Measurements from ENCODE around the gene ARHGAP30. TPM values are rescaled to one million over a fixed set of nuclear protein-coding genes. Genes with fewer than 3 reads are reported as not detected.

The ARHGAP30 gene
- total RNA-seq, 1 experiment from 2014 or later, result 0.55 TPM

DNA sequence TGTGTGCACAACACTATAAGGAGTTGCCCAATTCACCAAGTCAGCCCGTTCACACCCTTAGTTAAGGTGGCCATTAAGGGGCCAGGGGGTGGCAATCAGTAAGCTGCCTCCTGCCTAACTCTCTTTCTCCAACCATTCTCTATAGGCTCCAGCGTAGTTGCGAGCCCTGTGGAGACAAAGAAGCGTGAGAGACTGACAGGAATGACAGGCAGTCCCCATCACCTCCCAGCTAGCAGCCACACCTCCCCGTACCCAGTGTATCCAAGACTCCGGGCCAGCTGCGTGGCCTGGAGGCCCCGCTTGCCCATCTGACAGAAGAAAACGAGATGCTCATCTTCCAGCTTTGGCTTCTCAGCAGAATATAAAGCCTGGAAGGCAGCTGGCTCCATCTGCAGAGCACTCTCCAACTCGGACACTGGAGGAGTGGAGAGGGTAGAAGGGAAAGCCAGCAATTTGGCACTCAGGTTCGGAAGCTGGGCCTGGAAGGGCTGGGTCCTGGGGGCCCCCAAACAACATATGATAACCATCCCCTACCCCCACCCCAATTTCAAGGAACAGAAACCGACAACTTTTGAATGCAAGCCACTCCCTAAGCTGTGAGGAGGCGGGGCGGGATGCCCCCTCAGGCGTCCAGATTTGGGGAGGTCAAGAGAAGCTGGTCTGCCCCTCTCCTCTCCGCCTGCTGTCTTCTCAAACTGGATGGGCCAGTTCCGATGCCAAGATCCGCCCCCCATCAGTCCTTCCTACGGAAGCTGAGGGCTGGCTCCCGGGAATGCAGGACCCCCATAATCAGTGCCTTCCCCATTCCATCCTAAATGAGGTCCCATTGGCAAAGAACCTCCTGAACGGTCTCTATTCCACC is 31.8 kb downstream of the ARHGAP30 start:
- ChIA-PET CTCF (no interaction called here), POLR2A (ENCODE audit: unreplicated experiment) (interaction anchor here (0.6 kb wide), 1 partner anchor 89 kb away, joined by 3 read pairs; no protein-coding TSS in a partner anchor)
- H3K79me2 ChIP-seq (ENCODE audit: low read length), result peaks cover 5% of the 10 kb centered on the region
- H3F3A ChIP-seq (ENCODE audit: low read length, unreplicated experiment), result no peaks in the 10 kb centered on the region
- ATAC-seq (no peak), DNase-seq (no peak)
- H3K9ac ChIP-seq (ENCODE audit: low read length), result peak overlapping the region; percentile 51
- intact Hi-C loops (cut with micrococcal nuclease), result no loop called here
- peak overlapping the region; percentile 65 for H3K4me3 ChIP-seq (ENCODE audit: low read length)
- H3K9me3 ChIP-seq (ENCODE audit: low read length), result no peaks in the 10 kb centered on the region
- no peaks in the 10 kb centered on the region for H3K27me3 ChIP-seq (ENCODE audit: low read length)
- H4K20me1 ChIP-seq (ENCODE audit: low read length), result no peaks in the 10 kb centered on the region
- no peaks in the 10 kb centered on the region for H3K9me2 ChIP-seq (replicated peaks; ENCODE audit: low read length)
- H3K27ac ChIP-seq (ENCODE audit: low read length), result no peak overlapping the region
- no peak for TF ChIP-seq EZH2 (IDR thresholded peaks at IDR 0.05; ENCODE audit: low read length, unreplicated experiment)
- TF ChIP-seq, protein P1, sequence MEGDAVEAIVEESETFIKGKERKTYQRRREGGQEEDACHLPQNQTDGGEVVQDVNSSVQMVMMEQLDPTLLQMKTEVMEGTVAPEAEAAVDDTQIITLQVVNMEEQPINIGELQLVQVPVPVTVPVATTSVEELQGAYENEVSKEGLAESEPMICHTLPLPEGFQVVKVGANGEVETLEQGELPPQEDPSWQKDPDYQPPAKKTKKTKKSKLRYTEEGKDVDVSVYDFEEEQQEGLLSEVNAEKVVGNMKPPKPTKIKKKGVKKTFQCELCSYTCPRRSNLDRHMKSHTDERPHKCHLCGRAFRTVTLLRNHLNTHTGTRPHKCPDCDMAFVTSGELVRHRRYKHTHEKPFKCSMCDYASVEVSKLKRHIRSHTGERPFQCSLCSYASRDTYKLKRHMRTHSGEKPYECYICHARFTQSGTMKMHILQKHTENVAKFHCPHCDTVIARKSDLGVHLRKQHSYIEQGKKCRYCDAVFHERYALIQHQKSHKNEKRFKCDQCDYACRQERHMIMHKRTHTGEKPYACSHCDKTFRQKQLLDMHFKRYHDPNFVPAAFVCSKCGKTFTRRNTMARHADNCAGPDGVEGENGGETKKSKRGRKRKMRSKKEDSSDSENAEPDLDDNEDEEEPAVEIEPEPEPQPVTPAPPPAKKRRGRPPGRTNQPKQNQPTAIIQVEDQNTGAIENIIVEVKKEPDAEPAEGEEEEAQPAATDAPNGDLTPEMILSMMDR (conservative IDR thresholded peaks at IDR 0.05; ENCODE audit: low read depth, low read length), result no peak
- no TSS peak for BruUV-seq (replicated peaks)
- peak overlapping the region; percentile 49; the same call in 1 of the 2 replicates for H2AFZ ChIP-seq (ENCODE audit: low read length)
- H3K4me1 ChIP-seq (ENCODE audit: insufficient read depth, low read length), result peaks cover 3% of the 10 kb centered on the region
- peak overlapping the region; percentile 70 for H3K4me2 ChIP-seq (ENCODE audit: low read length)
- peaks cover 35% of the 10 kb centered on the region for H3K36me3 ChIP-seq (ENCODE audit: low read depth, low read length)

DNA sequence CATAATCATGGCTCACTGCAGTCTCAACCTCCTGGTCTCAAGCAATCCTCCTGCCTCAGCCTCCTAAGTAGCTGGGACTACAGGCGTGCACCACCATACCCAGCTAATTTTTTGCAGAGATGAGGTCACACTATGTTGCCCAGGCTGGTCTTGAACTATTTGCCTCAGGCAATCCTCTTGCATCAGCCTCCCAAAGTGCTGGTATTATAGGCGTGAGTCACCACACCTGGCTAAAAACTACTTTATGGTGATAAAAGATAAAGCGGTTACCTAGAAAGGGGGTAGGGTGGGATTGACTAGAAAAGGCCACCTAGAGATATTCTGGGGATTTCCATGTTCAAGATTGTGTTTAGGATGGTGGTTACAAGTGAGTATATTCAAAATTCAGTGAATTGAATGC is 35.9 kb downstream of the ARHGAP30 start:
- Histone ChIP-seq H3K27me3 (ENCODE audit: low read length) (no peaks in the 10 kb centered on the region), H3K27ac (ENCODE audit: low read length) (no peak overlapping the region), H3K9ac (ENCODE audit: low read length) (no peak overlapping the region), H3F3A (ENCODE audit: low read length, unreplicated experiment) (no peaks in the 10 kb centered on the region), H3K9me3 (ENCODE audit: low read length) (no peaks in the 10 kb centered on the region), H3K4me3 (ENCODE audit: low read length) (no peak overlapping the region), H3K79me2 (ENCODE audit: low read length) (no peaks in the 10 kb centered on the region), H4K20me1 (ENCODE audit: low read length) (no peaks in the 10 kb centered on the region), H3K36me3 (ENCODE audit: low read depth, low read length) (no peaks in the 10 kb centered on the region), H3K4me2 (ENCODE audit: low read length) (no peak overlapping the region), H2AFZ (ENCODE audit: low read length) (no peak overlapping the region), H3K9me2 (replicated peaks; ENCODE audit: low read length) (no peaks in the 10 kb centered on the region), H3K4me1 (ENCODE audit: insufficient read depth, low read length) (peaks cover 12% of the 10 kb centered on the region)
- TF ChIP-seq, protein P1 (conservative IDR thresholded peaks at IDR 0.05; ENCODE audit: low read depth, low read length), result no peak
- TF ChIP-seq EZH2phosphoT487 (IDR thresholded peaks at IDR 0.05; ENCODE audit: borderline replicate concordance, low read length), result no peak
- no peak for TF ChIP-seq EZH2 (IDR thresholded peaks at IDR 0.05; ENCODE audit: low read length, unreplicated experiment)
- ChIA-PET CTCF (no interaction called here), POLR2A (ENCODE audit: unreplicated experiment) (no interaction called here)
- DNase-seq, result peak; percentile 83
- BruUV-seq (replicated peaks), result no TSS peak
- peak; percentile 58 for ATAC-seq
- intact Hi-C loops (cut with micrococcal nuclease), result no loop called here

DNA sequence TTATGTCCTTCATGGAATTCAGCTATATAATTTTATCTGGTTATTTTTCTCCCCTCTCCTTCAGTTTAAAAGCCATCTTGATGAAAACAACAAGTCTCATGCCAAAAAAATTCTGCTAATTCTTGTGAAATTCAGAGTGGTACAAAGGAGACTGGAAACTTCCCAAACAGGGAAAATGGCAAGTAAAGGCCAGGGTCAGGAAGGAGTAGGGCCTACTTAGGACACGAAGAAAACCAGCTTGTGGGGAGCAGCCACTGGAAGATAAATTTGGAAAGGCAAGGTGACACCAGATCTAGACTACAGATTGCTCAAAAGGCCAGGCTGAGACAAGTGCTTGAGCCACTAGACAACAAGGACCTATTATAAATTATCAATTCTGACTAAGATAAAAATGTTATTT is 37.3 kb downstream of the ARHGAP30 start:
- no peaks in the 10 kb centered on the region for H3K79me2 ChIP-seq (ENCODE audit: low read length)
- no peaks in the 10 kb centered on the region for H3K27me3 ChIP-seq (ENCODE audit: low read length)
- ATAC-seq, result no peak
- H3K9me3 ChIP-seq (ENCODE audit: low read length), result 0 out of 2 replicates have a peak, but pooled peaks cover 5% of the 10 kb centered on the region
- H3K4me3 ChIP-seq (ENCODE audit: low read length), result no peak overlapping the region
- H4K20me1 ChIP-seq (ENCODE audit: low read length), result no peaks in the 10 kb centered on the region
- CTCF ChIA-PET, result no interaction called here
- H3K4me2 ChIP-seq (ENCODE audit: low read length), result no peak overlapping the region
- H2AFZ ChIP-seq (ENCODE audit: low read length), result no peak overlapping the region
- H3K4me1 ChIP-seq (ENCODE audit: insufficient read depth, low read length), result peaks cover 12% of the 10 kb centered on the region
- BruUV-seq (replicated peaks), result no TSS peak
- peak overlapping the region; percentile 21 for H3K27ac ChIP-seq (ENCODE audit: low read length)
- no peak overlapping the region for H3K9ac ChIP-seq (ENCODE audit: low read length)
- POLR2A ChIA-PET (ENCODE audit: unreplicated experiment), result no interaction called here
- no peaks in the 10 kb centered on the region for H3F3A ChIP-seq (ENCODE audit: low read length, unreplicated experiment)
- H3K9me2 ChIP-seq (replicated peaks; ENCODE audit: low read length), result no peaks in the 10 kb centered on the region
- DNase-seq, result no peak
- H3K36me3 ChIP-seq (ENCODE audit: low read depth, low read length), result 0 out of 2 replicates have a peak, but pooled peaks cover 3% of the 10 kb centered on the region
- TF ChIP-seq EZH2 (IDR thresholded peaks at IDR 0.05; ENCODE audit: low read length, unreplicated experiment) (no peak), EZH2phosphoT487 (IDR thresholded peaks at IDR 0.05; ENCODE audit: borderline replicate concordance, low read length) (no peak)
- intact Hi-C loops (cut with micrococcal nuclease), result no loop called here

Data from PC-3 (cell line).